ENCODE results near the gene SFTA2. TPM values are rescaled to one million over a fixed set of nuclear protein-coding genes. Genes with fewer than 3 reads are reported as not detected.

The SFTA2 gene
- total RNA-seq, 1 experiment from 2014 or later, result not detected

Small RNAs within 50 kb of the gene (microRNA-seq; reads per million reads assigned to microRNA genes)
- 5.9 reads per million, percentile 19 among the genes with 10 or more reads in this experiment for gene MIR4640

Other genes with a start within 250 kb of the SFTA2 start
- 49.3 and 50.3 TPM in 2 replicates for gene PPP1R18, start 245.5 kb downstream of the SFTA2 start, total RNA-seq (2021)
- 49.8 and 54.4 TPM in 2 replicates for gene NRM, start 241.2 kb downstream of the SFTA2 start, total RNA-seq (2021)
- gene MDC1, start 214.9 kb downstream of the SFTA2 start, total RNA-seq (2021), result 52.9 and 53.4 TPM in 2 replicates
- gene TUBB, start 211.8 kb downstream of the SFTA2 start, total RNA-seq (2021), result 1,864 and 1,936 TPM in 2 replicates
- gene FLOT1, start 189.5 kb downstream of the SFTA2 start, total RNA-seq (2021), result 116 and 120 TPM in 2 replicates
- gene IER3, start 187.6 kb downstream of the SFTA2 start, total RNA-seq (2021), result 33.5 and 34.6 TPM in 2 replicates
- gene DDR1, start 47.7 kb downstream of the SFTA2 start, total RNA-seq (2021), result 48.0 and 57.9 TPM in 2 replicates
- 42.6 and 45.9 TPM in 2 replicates for gene GTF2H4, start 24.0 kb downstream of the SFTA2 start, total RNA-seq (2021)
- gene VARS2, start 17.9 kb downstream of the SFTA2 start, total RNA-seq (2021), result 48.4 and 53.4 TPM in 2 replicates
- gene MUCL3, start 8.8 kb upstream of the SFTA2 start, total RNA-seq (2021), result not detected in 2 replicates
- gene MUC21, start 51.5 kb upstream of the SFTA2 start, total RNA-seq (2021), result not detected in 2 replicates
- gene MUC22, start 78.3 kb upstream of the SFTA2 start, total RNA-seq (2021), result not detected in 2 replicates
- gene C6orf15, start 180.4 kb upstream of the SFTA2 start, total RNA-seq (2021), result not detected in 2 replicates
- 0.74 TPM in 1 of 2 replicates, not detected in the other for gene PSORS1C1, start 182.6 kb upstream of the SFTA2 start, total RNA-seq (2021)
- gene CDSN, start 188.3 kb upstream of the SFTA2 start, total RNA-seq (2021), result not detected in 2 replicates
- not detected in 2 replicates for gene PSORS1C2, start 206.9 kb upstream of the SFTA2 start, total RNA-seq (2021)
- gene CCHCR1, start 225.6 kb upstream of the SFTA2 start, total RNA-seq (2021), result 51.7 and 58.0 TPM in 2 replicates
- gene TCF19, start 226.4 kb upstream of the SFTA2 start, total RNA-seq (2021), result 31.8 and 39.1 TPM in 2 replicates
- gene POU5F1, start 238.5 kb upstream of the SFTA2 start, total RNA-seq (2021), result not detected in 2 replicates

Measured in A673 (cell line).